Embryonic facial prominence (tissue), 1 donor: ENCODE measurements around the gene LRRC4C.
"Not testable (repeated sequence)": the region's sequence is repeated elsewhere in the genome, so short reads cannot be mapped to it uniquely, and the experiment has no call there.

Source experiments
- DNase-seq: peaks from one replicate; pipeline ENCODE4 v3.0.0-alpha.2; 2016; ENCODE audit errors: extremely low spot score

LRRC4C gene

DNA sequence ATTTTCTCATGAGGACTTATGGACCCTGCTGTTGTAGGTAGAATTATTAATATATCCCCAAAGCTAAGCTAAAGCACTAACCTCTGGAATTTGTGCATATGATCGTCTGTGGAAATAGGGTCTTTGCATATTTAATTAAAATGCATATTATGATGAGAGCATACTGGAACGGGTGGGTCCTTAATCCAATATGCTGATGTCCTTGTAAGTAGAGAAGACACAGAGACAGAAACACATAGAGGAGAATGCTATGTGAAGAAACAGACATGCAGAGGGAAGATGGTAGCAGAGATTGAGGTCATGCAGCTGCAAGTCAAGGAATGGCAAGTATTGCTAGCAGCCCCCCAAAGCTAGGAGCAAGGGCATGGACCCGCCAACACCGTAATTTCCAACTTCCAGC is 439.2 kb downstream of the LRRC4C start:
- no peak for DNase-seq

DNA sequence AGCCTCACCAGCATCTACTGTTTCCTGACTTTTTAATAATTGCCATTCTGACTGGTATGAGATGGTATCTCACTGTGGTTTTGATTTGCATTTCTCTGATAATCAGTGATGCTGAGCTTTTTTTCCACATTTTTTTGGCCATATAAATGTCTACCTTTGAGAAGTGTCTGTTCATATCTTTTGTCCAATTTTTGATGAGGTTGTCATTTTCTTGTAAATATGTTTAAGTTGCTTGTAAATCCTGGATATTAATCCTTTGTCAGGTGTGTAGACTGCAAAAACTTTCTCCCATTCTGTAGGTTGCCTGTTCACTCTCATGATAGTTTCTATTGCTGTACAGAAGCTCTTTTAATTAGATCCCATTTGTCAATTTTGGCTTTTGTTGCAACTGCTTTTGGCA is 439.8 kb downstream of the LRRC4C start:
- not testable (repeated sequence) for DNase-seq

GRCh38 chr11:41018224-41018623 is 441.2 kb downstream of the LRRC4C start:
- DNase-seq, result no peak

DNA sequence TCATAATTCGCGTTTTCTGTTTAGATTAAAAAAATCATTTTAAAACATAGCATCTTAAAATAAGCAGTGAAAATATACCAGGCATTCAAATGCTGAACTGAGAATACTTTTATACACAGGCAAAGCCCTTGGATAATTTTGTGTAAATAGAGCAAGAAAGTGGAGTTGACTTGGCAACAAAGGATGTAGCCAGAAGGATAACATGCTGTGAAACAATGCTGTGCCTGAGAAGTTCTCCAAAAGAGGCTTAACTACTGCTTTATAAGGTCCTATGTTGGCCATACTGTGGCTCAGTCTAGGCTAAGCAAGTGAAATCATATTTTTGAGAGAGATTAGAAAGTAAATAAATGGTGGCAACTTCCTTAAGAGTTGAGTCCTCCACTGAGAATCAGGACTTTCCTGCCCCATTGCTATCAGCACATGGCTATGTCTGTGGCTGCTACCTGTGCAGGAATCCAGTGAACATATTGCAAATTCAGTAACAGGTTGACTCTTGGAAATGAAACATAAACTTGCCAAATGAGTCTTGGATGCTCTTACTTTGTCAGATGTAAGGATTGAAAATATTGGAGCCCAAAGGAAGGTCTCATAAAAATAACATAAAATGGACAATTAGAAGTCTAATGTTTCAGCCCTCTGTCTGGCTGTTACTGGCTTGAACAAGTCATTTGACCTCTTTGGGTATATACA is 448.9 kb downstream of the LRRC4C start:
- DNase-seq, result no peak

GRCh38 chr11:41005986-41006385 is 453.5 kb downstream of the LRRC4C start:
- no peak for DNase-seq

- DNase-seq, result no peak
Measured at GRCh38 chr11:41003339-41004282, 455.8 kb downstream of the LRRC4C start.

- no peak for DNase-seq
Measured at GRCh38 chr11:40998920-40999319, 460.5 kb downstream of the LRRC4C start.

GRCh38 chr11:40987776-40988435 is 471.5 kb downstream of the LRRC4C start:
- no peak for DNase-seq

GRCh38 chr11:40986320-40986719 is 473.1 kb downstream of the LRRC4C start:
- no peak for DNase-seq

GRCh38 chr11:40975076-40975475 is 484.4 kb downstream of the LRRC4C start:
- no peak for DNase-seq

DNA sequence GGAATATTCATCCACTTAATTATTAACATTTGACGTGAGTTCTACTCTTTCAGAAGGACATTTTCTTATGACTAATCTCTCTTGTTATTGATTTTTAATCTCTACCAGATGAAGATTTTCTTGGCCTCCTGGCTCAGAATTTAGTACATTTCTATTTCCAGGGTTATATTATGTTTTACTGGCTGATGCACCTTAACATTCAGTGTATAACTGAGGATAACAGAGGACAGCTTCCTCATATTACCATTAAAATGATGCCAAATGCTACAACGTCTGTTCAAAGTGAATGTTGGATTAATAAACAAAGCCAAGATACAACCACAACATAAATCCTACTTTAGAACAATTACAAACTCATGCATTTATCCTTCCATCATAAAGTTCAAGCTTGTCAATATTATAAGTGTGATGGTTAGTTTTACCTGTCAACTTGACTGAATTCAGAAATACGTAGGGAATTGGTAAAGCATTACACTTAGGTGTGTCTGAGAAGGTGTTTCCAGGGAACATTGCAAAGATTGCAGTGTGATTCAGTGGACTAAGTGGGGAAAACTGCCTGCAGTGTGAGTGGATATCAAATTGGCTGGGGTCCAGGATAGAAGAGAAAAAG is 485.2 kb downstream of the LRRC4C start:
- DNase-seq, result no peak

- no peak for DNase-seq
Measured at GRCh38 chr11:40958707-40959106, 500.7 kb downstream of the LRRC4C start.

DNA sequence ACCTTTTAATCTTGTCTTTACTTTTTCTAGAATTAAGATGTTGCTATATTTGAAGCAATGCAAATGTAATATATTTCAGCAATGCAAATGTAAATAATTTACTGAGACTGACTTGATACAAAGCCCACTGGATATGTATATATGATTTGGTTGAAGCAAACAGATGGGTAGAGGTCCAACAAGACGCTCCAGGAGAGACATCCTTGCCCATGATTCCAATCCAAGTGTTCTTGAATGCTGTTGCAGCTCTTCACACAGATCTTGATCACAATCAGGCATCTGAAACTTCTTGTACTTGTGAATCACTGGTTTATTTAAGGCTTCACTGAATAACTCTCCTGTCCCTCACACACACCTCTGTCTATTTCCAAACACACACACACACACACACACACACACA is 507.0 kb downstream of the LRRC4C start:
- no peak for DNase-seq

DNA sequence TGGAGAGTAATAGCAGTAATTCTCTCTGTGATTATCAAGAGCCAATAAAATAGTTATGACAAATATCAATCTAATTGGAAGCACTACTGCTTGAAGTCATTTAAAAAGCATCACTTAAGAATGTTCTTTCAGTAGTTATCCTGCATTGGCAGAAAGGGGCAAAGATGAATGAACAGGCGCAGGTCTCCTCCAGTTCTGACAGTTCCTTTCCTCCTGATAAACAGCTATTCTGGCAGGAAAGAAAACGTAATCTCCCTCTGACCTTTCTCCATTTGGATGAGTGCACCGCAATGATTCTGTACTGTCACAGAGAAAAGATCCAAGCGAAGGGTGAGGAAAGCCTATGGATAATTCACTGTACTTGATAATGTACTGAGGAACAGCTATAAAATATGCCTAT is 521.5 kb downstream of the LRRC4C start:
- DNase-seq, result no peak

DNA sequence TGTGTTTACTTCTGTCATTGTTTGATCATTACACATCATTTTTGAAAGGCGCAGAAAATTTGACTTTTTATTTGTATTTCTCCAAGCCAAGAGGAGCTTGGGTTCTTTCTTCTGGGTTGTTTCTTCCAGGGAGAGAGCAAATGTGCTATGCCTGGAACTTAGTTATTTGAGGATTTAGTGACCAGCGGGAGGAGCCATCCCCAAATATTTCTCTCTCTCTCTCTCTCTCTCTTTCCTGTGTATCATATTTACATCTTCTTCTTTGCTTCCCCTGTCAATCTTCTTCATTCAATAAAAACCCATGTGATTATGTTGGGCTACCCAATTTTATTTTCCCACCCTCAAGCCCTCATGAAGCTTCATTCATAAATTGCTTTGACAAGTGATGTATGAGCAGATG is 534.5 kb downstream of the LRRC4C start:
- no peak for DNase-seq

DNA sequence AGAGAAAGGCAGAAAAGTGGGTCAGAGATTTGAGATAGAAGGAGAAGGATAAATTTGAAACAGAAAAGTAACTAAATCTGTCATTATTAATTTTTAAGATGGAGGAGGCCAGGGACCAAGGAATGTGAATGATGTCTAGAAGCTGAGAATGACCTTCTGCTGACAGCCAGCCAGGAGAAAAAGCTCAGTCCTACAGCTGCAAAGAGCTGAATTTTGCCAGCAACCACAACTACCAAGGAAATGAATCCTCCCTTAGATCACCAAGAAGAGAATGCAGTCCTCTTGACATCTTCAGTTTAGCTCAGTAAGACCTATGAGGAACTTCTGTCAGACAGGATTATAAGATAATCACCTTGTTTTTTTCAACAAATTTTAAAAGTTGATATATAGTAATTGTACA is 538.2 kb downstream of the LRRC4C start:
- DNase-seq, result no peak

DNA sequence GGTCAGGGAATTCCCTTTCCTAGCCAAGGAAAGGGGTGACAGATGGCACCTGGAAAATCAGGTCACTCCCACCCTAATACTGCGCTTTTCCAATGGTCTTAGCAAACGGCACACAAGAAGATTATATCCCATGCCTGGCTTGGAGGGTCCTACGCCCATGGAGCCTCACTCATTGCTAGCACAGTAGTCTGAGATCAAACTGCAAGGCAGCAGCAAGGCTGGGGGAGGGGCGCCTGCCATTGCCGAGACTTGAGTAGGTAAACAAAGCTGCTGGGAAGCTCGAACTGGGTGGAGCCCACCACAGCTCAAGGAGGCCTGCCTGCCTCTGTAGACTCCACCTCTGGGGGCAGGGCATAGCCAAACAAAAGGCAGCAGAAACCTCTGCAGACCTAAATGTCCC is 548.7 kb downstream of the LRRC4C start:
- not testable (repeated sequence) for DNase-seq

DNA sequence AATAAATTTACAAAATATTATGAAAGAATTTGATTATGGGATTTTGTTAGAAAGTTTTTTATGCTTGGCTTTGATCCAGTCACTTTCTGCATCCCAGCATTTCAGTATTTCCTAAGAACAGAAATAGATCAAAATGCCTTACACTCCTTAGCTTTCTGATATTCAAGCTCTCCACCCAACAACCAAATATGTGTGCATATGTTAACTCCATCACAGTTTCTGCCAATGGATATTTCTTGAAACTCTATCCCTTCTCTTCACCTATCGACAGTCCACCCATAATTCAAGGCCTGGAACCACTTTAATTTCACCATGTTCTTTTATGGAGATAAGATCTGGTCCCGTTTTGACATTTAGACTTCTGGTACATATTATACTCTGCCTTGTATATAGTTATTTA is 565.0 kb downstream of the LRRC4C start:
- DNase-seq, result no peak

GRCh38 chr11:40885250-40885954 is 574.0 kb downstream of the LRRC4C start:
- no peak for DNase-seq

- no peak for DNase-seq
Measured at GRCh38 chr11:40882301-40882700, 577.2 kb downstream of the LRRC4C start.

DNA sequence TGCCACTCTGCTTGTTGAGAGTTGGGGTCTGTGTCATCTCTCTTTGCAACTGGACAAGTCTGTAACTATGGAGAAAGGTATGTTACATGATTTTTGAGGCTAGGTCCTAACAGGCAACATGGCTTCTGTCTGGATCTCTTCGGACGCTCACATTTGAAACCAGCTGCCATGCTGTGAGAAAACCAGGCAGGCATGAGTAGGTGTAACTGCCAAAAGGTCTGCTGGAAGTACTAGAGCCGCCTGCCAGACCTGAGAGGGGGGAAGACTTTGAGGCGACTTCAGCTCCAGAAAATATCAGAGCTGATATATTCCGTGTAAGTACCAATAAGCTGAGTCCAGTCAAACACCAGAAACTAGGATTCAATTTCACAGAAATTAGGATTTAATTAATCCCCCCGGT is 579.5 kb downstream of the LRRC4C start:
- DNase-seq, result no peak
